HL-60 (cell line): ENCODE results near the gene TTLL11.

ENCODE experiments used
- DNase-seq, 2 experiments: peaks; one replicate each; pipeline ENCODE4 v3.0.0-alpha.2; 2010 to 2020; ENCODE audit warnings: low read depth in 1 of 2, low spot score in 1 of 2
- H3K27ac ChIP-seq: fragments of 250-450 bp; sonication (Bioruptor Pico); replicated peaks from 2 replicates; pipeline ENCODE4 v1.5.1; 2020; ENCODE audit warnings: mild to moderate bottlenecking, moderate library complexity
- H3K27me3 ChIP-seq: fragments of 250-450 bp; sonication (Bioruptor Pico); 2 replicates; pipeline ENCODE4 v1.5.1; 2021; ENCODE audit warnings: mild to moderate bottlenecking, moderate library complexity; ENCODE audit not compliant: insufficient read depth, poor library complexity, severe bottlenecking
- H3K4me3 ChIP-seq: replicated peaks from 2 replicates; pipeline ENCODE4 v1.5.1; 2011; ENCODE audit warnings: mild to moderate bottlenecking, control low read depth, low read length; ENCODE audit not compliant: insufficient read depth
- CTCF ChIP-seq: IDR thresholded peaks from one replicate; pipeline ENCODE4 v1.5.1; 2011; ENCODE audit warnings: low read length, control low read depth, inconsistent platforms; ENCODE audit not compliant: insufficient read depth
- GABPA ChIP-seq: IDR thresholded peaks from 2 replicates; pipeline ENCODE4 v1.6.1; 2012; ENCODE audit warnings: low read depth
- POLR2AphosphoS5 ChIP-seq: IDR thresholded peaks from 2 replicates; pipeline ENCODE4 v1.6.1; 2012; ENCODE audit warnings: low read depth
- REST ChIP-seq: IDR thresholded peaks from 2 replicates; pipeline ENCODE4 v1.6.1; 2012; ENCODE audit warnings: low read depth; ENCODE audit not compliant: insufficient replicate concordance
- SPI1 ChIP-seq: IDR thresholded peaks from 2 replicates; pipeline ENCODE4 v1.6.1; 2012; ENCODE audit warnings: low read depth, mild to moderate bottlenecking, borderline replicate concordance

TTLL11 gene

GRCh38 chr9:122090981-122091380 lies 2.1 kb downstream of the TTLL11 start:
- no peak for DNase-seq
- no peaks in the 10 kb centered on the region for H3K27me3 ChIP-seq
- TF ChIP-seq CTCF, result no peak
- TF ChIP-seq GABPA, result no peak
- no peak for TF ChIP-seq SPI1
- no peak for TF ChIP-seq POLR2AphosphoS5
- no peak for TF ChIP-seq REST
- H3K27ac ChIP-seq, result no peak overlapping the region
- H3K4me3 ChIP-seq, result no peak overlapping the region

DNA sequence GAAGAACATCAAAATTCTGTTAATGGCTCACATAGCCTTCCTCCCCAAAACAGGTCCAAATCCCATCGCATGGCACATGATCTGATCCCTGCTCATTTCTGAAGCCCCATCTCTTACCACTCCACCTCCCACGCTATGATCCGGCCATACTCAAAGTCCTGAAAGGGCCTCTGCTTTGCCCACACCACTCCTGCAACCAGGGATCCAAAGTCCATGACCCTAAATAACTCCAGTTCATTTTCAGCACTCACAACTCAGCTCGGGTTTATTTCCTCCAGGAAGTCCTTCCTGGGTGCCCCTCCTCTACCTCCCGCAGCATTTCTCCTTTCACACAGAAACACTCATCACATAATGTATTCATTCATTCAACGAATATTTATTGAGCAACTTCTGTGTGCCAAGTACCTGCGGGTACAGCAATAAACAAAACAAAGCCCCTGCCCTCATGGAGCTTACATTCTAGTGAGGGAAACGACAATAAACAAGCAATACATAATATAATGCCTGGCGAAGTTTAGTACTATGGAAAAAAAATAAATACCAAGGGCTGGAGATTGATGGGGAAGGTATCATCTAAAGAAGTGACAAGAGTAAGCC lies 2.7 kb downstream of the TTLL11 start:
- Histone ChIP-seq H3K27ac (no peak overlapping the region), H3K4me3 (no peak overlapping the region), H3K27me3 (no peaks in the 10 kb centered on the region)
- DNase-seq, result no peak
- no peak for TF ChIP-seq CTCF
- TF ChIP-seq GABPA, result no peak
- TF ChIP-seq POLR2AphosphoS5, result no peak
- no peak for TF ChIP-seq REST
- TF ChIP-seq SPI1, result no peak

- Histone ChIP-seq H3K27ac (no peak overlapping the region), H3K4me3 (no peak overlapping the region), H3K27me3 (no peaks in the 10 kb centered on the region)
- TF ChIP-seq GABPA (no peak), SPI1 (no peak), CTCF (no peak)
- DNase-seq, result no peak
Observed at GRCh38 chr9:122088880-122089706, 4.0 kb downstream of the TTLL11 start.
